AG09319 (cell line): Measurements from ENCODE around the gene CNGB1.

Experiments used
- DNase-seq: peaks from one replicate; pipeline ENCODE4 v3.0.0-alpha.2; 2010; ENCODE audit warnings: low read depth; ENCODE audit errors: extremely low read depth
- TF ChIP-seq, protein P1 (sequence below): IDR thresholded peaks from 2 replicates; pipeline ENCODE4 v1.5.1; 2011; ENCODE audit warnings: low read depth, mild to moderate bottlenecking, inconsistent platforms, low read length, moderate library complexity

The CNGB1 gene

DNA sequence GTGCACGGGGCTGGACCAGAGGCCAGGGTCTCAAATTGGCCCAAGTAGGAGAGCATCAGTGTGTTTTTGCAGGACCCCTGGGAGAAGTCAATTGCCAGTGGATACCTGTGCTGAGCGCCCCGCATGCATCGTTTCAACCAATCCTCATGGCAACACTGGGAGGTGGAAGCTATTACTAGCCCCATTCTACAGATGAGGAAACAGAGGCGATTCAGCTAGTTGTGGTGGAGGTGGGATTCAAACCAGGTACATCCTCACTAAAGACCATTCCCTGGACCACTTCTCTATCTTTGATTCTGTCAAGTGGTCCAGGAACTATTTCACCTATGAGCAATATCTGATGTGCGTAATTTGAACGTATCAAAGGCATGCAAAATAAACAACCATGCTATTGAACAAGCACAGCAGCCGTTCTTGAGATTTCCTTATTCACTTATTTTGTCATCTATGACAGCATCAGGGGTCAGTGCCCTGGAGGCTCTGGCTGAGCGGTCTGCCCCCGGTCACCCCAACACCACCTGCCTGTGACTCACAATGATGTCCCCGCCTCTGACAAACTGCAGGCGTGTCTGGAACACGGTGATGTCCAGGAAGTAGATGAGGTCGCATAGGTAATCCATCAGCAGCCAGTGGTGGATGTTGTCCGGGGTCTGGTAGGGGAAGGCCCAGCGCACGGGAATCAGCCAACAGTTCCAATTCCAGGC, 54.0 kb downstream of the CNGB1 start:
- no peak for DNase-seq
- TF ChIP-seq, protein P1, sequence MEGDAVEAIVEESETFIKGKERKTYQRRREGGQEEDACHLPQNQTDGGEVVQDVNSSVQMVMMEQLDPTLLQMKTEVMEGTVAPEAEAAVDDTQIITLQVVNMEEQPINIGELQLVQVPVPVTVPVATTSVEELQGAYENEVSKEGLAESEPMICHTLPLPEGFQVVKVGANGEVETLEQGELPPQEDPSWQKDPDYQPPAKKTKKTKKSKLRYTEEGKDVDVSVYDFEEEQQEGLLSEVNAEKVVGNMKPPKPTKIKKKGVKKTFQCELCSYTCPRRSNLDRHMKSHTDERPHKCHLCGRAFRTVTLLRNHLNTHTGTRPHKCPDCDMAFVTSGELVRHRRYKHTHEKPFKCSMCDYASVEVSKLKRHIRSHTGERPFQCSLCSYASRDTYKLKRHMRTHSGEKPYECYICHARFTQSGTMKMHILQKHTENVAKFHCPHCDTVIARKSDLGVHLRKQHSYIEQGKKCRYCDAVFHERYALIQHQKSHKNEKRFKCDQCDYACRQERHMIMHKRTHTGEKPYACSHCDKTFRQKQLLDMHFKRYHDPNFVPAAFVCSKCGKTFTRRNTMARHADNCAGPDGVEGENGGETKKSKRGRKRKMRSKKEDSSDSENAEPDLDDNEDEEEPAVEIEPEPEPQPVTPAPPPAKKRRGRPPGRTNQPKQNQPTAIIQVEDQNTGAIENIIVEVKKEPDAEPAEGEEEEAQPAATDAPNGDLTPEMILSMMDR, result no peak

DNA sequence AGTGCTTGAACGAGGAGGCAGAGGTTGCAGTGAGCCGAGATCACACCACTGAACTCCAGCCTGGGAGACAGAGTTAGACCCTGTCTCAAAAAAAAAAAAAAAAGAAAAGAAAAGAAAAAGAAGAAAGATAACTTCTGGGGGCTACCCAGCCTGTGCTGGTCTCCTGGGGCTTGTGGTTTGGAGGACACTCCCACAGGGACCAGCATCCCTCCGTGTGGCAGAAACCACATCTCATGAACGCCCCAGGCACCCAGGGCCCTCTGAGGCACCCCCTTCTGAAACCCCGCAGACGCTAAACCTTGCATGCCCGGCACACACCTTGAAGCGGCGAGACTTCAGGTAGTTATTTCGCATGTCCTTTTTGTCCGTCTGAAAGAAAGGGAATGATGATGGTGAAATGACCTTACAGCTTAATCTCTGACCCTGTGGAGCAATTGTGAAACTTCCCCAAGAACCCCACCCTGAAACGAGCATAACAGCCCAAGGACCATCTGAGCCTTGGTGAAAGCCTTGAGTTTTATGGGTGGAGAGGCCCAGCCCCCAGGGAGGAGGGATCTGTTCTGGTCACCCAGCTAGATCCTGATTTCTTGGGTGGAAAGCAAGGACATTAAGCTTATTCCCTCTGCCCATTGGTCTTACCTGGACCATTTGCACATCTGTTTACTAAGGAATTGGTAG, 55.0 kb downstream of the CNGB1 start:
- TF ChIP-seq, protein P1, result no peak

DNA sequence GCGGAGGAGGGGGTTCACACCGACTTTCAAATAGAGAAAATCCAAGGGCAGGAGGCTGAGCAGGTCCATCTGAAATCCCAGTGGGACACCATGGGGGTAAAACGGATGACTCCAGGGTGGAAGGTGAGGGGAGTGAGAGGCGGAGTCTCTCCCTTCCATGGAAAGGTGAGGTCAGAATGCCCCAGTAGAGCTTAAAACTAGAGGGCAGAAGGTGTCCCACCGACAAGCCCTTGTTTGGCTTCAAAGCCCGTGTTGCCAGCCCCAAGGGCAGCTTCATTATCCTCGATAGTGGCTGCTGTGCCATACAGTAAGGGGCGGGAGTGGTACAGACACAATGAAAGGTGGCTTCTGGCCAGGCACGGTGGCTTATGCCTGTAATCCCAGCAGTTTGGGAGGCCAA, 55.7 kb downstream of the CNGB1 start:
- no peak for DNase-seq
- TF ChIP-seq, protein P1, result no peak

More for the DNA sequence above, 55.0 kb downstream of the CNGB1 start:
- no peak for DNase-seq

DNA sequence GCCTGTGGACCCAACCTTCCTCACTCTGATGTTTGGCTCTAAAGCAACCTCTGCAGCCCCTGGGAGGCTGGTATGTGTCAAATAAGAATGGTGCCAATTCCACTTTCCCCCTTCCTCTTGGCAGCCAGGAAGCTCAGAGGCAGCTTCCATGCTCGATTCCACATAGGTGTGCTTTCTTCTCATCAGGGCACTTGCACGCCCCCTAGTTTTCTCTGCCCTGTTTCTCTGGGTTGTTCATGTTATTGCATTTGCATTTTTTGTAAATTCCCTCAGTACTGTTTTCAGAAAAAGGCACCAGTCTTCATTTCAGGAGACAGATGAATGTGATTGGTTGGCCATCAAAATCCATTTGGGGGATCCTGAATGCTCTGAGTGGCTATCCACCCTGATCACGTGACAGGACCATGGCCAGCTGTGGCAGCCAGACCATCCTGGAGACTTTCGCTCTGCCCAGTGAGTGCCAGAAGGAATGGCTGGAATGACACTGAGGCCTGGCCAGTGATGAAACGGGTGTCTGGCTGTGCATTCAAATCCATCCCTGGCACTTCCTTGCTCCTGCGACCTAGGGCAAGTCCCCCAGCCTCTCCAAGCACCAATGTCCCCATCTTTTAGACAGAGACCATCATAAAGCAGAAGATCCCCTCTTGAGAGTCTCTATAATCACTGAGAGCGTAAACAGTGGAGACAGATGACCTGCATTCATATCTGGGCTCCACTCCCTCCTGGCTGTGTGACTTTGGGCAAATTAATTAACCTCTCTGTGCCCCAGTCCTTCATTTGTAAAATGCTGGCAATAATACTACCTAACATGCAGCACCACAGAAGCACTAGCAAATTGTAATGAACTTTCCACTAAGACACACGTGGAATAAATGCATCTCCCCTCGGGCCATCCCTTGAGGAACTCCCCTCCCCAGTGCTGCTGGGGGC, 56.4 kb downstream of the CNGB1 start:
- TF ChIP-seq, protein P1, result no peak
- DNase-seq, result no peak

DNA sequence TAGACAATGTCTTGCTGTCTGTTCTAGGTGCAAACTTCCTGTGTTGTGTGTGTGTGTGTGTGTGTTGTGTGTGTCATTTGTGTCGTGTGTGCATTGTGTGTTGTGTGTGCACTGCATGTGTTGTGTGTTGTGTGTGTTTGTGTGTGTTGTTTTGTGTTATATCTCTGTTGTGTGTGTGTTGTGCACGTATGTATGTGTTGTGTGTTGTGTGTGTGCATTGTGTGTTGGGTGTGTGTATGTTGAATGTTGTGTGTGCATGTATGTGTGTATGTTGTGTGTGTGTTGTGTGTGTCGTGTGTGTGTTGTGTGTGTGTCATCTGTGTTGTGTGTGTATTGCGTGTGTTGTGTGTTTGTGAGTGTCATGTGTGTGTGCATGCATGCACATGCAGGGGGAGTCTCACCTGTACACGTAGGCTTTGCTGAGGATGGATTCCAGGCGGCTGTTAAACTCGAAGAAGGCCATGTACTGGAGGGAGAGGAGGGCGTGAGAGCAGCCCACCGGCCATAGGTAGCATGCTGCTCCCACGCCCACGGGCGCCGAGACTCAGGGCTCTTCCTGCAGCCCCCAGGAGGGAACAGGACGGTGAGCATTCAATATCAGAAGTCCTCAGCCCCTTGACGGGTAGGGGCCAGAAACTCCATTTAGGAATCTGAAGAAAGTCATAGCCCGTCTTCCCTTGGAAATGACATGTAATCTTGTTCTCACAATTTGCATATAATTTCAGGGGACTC, 58.2 kb downstream of the CNGB1 start:
- TF ChIP-seq, protein P1, result no peak
- no peak for DNase-seq

DNA sequence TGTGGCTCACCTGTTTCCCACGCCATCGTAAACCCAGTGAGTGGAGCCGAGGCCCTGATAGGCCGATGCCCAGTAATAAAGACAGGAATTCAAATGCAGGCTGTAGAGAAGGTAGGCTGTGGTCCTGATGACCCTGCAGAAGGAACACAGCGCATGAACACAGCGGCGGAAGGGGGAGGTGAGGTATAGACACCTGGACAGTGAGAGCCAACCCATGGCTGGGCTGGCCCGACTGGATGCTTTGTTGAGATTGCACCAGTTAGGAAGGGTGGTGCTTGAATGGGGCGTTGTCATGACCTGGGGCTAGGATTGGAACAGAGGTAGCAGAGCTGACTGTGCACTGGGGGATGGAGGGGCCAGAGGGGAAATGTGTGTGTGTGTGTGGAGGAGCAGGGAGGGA, 59.2 kb downstream of the CNGB1 start:
- DNase-seq, result no peak
- TF ChIP-seq, protein P1, result no peak
